HCT116 (cell line): ENCODE measurements around the gene MAPRE3.

ENCODE experiments used
- ATF3 ChIP-seq: IDR thresholded peaks from 2 replicates; pipeline ENCODE4 v1.6.1; 2012
- CEBPB ChIP-seq: IDR thresholded peaks from 2 replicates; pipeline ENCODE4 v1.6.1; 2012; ENCODE audit warnings: low read depth
- EZH2 ChIP-seq: fragments of 200-600 bp; sonication (generic); IDR thresholded peaks from 2 replicates; pipeline ENCODE4 v1.6.1; 2017; ENCODE audit warnings: antibody characterized with exemption, mixed run types
- POLR2A ChIP-seq: IDR thresholded peaks from 2 replicates; pipeline ENCODE4 v1.7.0; 2011; ENCODE audit warnings: borderline replicate concordance; ENCODE audit not compliant: insufficient read depth, insufficient read length; ENCODE audit errors: extremely low read depth
- SRF ChIP-seq: IDR thresholded peaks from 2 replicates; pipeline ENCODE4 v1.6.1; 2012; ENCODE audit warnings: low read depth
- TF ChIP-seq, protein P1 (sequence below): IDR thresholded peaks from 2 replicates; pipeline ENCODE4 v1.6.1; 2012; ENCODE audit warnings: low read depth
- TF ChIP-seq, protein P2 (sequence below), 3 experiments: fragments of 200-600 bp in 1 of 3; sonication (generic) in 1 of 3; IDR thresholded peaks in 2 of 3; conservative IDR thresholded peaks in 1 of 3; 2 replicates each; pipeline ENCODE4 v1.5.1; 2012 to 2017; ENCODE audit warnings: low read depth in 2 of 3, low read length in 2 of 3, antibody characterized with exemption in 1 of 3, borderline replicate concordance in 1 of 3, control low read depth in 1 of 3, mild to moderate bottlenecking in 1 of 3, mixed read lengths in 1 of 3, mixed run types in 1 of 3, moderate library complexity in 1 of 3; ENCODE audit not compliant: insufficient read depth in 1 of 3

- TF ChIP-seq, protein P1, sequence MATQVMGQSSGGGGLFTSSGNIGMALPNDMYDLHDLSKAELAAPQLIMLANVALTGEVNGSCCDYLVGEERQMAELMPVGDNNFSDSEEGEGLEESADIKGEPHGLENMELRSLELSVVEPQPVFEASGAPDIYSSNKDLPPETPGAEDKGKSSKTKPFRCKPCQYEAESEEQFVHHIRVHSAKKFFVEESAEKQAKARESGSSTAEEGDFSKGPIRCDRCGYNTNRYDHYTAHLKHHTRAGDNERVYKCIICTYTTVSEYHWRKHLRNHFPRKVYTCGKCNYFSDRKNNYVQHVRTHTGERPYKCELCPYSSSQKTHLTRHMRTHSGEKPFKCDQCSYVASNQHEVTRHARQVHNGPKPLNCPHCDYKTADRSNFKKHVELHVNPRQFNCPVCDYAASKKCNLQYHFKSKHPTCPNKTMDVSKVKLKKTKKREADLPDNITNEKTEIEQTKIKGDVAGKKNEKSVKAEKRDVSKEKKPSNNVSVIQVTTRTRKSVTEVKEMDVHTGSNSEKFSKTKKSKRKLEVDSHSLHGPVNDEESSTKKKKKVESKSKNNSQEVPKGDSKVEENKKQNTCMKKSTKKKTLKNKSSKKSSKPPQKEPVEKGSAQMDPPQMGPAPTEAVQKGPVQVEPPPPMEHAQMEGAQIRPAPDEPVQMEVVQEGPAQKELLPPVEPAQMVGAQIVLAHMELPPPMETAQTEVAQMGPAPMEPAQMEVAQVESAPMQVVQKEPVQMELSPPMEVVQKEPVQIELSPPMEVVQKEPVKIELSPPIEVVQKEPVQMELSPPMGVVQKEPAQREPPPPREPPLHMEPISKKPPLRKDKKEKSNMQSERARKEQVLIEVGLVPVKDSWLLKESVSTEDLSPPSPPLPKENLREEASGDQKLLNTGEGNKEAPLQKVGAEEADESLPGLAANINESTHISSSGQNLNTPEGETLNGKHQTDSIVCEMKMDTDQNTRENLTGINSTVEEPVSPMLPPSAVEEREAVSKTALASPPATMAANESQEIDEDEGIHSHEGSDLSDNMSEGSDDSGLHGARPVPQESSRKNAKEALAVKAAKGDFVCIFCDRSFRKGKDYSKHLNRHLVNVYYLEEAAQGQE = no peak
- TF ChIP-seq, protein P2, sequence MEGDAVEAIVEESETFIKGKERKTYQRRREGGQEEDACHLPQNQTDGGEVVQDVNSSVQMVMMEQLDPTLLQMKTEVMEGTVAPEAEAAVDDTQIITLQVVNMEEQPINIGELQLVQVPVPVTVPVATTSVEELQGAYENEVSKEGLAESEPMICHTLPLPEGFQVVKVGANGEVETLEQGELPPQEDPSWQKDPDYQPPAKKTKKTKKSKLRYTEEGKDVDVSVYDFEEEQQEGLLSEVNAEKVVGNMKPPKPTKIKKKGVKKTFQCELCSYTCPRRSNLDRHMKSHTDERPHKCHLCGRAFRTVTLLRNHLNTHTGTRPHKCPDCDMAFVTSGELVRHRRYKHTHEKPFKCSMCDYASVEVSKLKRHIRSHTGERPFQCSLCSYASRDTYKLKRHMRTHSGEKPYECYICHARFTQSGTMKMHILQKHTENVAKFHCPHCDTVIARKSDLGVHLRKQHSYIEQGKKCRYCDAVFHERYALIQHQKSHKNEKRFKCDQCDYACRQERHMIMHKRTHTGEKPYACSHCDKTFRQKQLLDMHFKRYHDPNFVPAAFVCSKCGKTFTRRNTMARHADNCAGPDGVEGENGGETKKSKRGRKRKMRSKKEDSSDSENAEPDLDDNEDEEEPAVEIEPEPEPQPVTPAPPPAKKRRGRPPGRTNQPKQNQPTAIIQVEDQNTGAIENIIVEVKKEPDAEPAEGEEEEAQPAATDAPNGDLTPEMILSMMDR (IDR thresholded peaks at IDR 0.05 in 2 of 3, conservative IDR thresholded peaks at IDR 0.05 in 1 of 3; ENCODE audit: borderline replicate concordance in 1 of 3, insufficient read depth in 1 of 3, low read depth in 2 of 3, low read length in 2 of 3) = no peak
- no peak for TF ChIP-seq ATF3
- TF ChIP-seq EZH2 = no peak
- no peak for TF ChIP-seq SRF
- no peak for TF ChIP-seq CEBPB
- TF ChIP-seq POLR2A = no peak
Observed at GRCh38 chr2:27040282-27040681, 69.8 kb downstream of the MAPRE3 start.
